Fibroblast of skin of scalp (primary cell): ENCODE data around the gene ITLN2.
"Not testable (repeated sequence)": the region's sequence is repeated elsewhere in the genome, so short reads cannot be mapped to it uniquely, and the experiment has no call there.

ENCODE experiments used
- DNase-seq: peaks from one replicate; pipeline ENCODE4 v3.0.0-alpha.2; 2013

The ITLN2 gene

DNA sequence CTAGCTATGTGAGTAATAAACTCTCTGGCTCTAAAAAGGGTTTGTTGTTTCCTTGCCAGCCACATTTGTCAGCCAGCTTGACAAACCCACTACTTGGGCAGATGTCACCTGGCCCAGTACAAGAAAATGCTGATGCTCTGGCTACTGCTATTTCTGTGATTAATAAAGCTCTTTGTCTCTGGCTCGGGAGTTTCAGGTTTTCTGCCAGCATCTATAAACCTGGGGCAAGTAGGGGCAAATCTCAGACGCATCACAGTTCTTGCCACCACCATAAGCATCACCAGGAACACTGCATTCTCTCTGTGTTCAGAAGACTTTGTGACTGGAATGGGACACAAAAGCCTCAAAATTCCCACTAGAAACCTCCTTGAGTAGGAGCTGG, 2.5 kb downstream of the ITLN2 start:
- DNase-seq, result no peak

DNA sequence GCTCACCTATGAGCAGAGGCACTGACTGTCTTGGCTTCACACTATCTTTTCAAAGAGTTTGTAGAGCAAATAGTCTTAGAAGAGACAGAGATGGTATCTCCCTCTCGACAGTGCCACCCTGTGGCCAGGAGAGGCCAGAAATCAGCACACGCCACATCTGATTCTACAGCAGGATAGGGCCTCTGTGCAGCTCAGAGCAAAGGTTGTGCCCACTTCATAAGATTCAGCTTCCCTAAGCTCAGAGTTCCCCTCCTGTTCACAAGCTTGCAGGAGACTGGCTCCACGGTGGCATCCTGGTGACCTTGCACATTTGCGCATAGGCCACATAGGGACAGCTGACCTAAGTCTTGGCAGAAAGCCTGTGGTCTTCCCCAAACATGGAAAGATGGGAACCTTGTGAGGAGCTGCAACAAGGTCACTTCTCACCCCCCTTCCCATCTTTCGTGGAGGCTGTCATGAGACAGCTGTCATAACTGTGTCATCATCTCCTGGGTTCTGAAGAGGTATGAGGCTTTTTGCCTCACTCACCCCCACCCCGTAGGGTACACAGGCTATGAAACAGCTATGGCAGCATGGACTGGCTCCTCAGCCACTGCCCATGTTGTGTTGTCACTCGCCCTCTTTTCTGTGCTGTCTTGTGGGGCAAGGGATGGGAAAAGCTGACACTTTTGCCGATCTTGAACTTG, 3.0 kb downstream of the ITLN2 start:
- peak; percentile 32 for DNase-seq

DNA sequence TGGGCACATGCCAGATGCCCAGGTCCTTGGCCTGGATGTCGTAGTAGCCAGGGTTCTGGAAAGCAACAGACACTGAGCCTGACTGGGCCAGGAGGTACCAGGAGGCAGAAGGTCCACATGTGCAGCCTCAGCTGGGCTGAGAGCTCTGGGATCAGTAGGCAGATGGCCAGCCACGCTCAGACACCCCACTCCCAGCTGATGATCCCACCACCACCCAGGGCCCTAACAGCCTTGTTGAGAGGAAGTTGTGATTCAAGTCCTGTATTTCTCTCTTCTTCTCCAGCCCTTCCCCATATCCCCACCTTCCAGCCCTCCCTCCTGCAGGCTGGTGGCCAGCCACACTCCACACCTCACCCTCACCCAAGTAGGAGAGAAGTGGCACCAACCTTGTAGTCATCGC, 4.0 kb downstream of the ITLN2 start:
- DNase-seq, result no peak

DNA sequence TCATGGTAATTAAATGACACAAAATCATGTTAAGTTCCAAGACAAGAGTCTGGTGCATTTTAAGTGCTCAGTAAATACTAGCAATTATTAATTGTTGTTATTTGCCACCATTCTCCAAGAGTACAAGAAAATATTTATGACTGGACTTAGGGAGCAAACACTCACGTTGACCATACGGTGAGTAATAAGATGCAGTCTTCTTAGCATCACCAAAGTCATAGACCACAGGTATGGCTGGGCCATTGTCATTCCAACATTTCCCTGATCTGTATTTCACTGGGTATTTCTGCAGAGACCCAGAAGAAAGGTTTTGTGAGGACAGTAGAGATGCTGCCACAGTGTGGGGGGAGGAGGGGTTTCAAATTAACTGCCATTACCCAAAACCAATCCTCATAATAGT, 4.7 kb downstream of the ITLN2 start:
- no peak for DNase-seq

DNA sequence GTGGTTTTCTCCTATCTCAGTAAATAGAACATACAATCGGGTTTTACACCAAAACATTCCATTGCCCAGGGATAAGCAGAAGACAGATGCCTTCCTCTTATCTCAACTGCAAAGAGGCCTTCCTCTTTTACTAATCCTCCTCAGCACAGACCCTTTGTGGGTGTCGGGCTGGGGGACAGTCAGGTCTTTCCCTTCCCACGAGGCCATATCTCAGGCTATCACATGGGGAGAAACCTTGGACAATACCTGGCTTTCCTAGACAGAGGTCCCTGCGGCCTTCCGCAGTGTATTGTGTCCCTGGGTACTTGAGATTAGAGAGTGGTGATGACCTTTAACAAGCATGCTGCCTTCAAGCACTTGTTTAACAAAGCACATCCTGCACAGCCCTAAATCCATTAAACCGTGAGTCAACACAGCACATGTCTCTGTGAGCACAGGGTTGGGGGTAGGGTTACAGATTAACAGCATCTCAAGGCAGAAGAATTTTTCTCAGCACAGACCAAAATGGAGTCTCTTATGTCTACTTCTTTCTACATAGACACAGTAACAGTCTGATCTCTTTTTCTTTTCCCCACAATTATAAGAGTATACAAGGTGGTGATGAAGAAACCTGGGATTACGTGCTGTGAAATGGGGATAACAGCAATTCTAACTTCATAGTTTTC, 5.3 kb downstream of the ITLN2 start:
- not testable (repeated sequence) for DNase-seq

DNA sequence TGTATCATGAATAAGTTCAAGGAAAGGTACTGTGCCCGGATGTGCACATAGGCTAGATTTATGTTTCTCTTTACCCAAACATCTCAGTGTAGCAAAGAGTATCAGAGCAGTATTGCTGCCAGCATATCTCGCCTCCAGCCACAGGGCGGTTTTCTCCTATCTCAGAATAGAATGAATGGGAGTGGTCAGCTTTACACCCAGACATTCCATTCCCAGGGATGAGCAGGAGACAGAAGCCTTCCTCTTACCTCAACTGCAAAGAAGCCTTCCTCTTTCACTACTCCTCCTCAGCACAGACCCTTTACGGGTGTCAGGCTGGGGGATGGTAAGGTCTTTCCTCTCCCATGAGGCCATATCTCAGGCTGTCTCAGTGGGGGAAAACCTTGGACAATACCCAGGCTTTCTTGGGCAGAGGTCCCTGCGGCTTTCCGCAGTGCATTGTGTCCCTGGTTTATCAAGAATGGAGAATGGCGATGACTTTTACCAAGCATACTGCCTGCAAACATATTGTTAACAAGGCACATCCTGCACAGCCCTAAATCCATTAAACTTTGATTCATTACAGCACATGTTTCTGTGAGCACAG, 7.3 kb downstream of the ITLN2 start:
- DNase-seq, result not testable (repeated sequence)

DNA sequence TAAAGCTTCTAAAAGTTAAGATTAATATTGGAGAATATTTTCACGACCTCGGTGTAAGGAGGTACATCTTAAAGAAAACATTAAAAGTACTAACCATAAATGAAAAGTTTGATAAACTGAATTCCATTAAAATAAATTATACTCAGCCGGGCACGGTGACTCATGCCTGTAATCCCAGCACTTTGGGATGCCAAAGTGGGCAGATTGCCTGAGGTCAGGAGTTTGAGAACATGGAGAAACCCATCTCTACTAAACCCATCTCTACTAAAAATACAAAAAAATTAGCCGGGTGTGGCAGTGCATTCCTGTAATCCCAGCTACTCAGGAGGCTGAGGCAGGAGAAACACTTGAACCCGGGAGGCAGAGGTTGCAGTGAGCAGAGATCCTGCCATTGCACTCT, 8.7 kb downstream of the ITLN2 start:
- not testable (repeated sequence) for DNase-seq

DNA sequence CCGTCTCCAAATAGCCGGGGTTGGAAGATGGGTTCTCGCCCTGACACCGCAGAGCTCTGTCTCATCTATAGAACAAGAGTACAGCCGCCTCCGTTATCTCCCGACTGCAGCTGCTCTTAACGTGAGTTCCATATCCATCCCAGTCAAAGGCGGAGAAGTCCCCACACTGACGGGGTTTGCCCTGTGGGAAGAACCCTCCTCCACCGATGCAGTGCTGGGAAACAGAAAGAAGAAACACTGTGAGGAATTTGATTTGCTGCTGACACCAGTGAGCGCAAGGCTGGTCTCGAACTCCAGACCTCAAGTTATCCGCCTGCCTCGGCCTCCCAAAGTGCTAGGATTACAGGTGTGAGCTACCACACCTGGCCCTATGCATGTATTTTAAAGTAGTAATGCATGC, 9.5 kb downstream of the ITLN2 start:
- DNase-seq, result no peak

DNA sequence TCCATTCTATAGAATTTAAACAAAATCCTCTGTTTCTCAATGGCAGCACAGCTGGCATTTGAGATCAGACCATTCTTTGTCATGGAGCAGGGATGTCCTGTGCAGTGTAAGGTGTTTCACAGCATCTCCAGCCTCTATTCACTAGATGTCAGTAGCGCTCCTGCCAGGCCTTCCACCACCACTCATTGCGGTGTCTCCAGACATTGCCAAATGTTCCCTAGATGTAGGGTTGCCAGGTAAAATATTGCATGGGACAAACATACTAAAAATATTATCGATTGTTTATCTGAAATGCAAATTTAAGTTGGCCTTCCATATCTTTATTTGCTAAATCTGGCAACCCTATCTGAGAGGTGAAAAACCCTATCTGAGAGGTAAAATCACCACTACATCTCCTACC, 11.7 kb downstream of the ITLN2 start:
- no peak for DNase-seq

DNA sequence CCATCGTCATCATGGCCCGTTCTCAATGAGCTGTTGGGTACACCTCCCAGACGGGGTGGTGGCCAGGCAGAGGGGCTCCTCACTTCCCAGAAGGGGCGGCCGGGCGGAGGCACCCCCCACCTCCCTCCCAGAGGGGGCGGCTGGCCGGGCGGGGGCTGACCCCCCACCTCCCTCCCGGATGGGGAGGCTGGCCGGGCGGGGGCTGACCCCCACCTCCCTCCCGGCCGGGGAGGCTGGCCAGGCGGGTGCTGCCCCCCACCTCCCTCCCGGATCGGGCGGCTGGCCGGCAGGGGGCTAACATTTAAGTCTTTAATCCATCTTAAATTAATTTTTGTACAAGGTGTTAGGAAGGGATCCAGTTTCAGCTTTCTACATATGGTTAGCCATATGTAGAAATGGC, 17.9 kb downstream of the ITLN2 start:
- not testable (repeated sequence) for DNase-seq

DNA sequence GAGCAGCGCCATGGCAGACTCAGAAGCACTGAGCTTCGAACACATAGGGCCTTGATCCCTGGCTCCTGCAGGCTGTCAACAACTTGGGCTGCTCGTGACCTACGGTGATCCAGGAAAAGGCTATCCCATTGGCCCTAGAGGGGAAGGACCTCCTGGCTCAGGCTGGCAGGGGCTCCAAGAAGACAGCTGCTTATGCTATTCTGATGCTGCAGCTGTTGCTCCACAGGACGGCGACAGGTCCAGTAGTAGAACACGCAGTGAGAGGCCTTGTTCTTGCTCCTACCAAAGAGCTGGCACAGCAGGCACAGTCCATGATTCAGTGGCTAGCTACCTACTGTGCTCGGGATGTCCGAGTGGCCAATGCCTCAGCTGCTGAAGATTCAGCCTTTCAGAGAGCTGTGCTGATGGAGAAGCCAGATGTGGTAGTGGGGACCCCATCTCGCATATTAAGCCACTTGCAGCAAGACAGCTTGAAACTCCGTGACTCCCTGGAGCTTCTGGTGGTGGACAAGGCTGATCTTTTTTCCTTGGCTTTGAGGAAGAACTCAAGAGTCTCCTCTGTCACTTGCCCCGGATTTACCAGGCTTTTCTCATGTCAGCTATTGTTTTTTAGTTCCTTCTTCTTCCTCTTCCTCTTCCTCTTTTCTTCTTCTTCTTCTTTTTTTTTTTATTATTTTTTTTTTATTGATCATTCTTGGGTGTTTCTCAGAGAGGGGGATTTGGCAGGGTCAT, 18.9 kb downstream of the ITLN2 start:
- no peak for DNase-seq

DNA sequence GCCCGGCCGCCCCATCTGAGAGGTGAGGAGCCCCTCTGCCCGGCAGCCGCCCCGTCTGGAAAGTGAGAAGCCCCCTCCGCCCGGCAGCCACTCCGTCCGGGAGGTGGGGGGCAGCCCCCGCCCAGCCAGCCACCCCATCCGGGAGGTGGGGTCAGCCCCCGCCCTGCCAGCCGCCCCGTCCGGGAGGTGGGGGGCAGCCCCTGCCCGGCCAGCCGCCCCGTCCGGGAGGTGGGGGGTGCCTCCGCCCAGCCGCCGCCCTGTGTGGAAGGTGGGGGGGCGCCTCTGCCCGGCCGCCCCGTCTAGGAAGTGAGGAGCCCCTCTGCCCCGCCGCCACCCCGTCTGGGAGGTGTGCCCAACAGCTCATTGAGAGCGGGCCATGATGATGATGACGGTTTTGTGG, 21.3 kb downstream of the ITLN2 start:
- not testable (repeated sequence) for DNase-seq

DNA sequence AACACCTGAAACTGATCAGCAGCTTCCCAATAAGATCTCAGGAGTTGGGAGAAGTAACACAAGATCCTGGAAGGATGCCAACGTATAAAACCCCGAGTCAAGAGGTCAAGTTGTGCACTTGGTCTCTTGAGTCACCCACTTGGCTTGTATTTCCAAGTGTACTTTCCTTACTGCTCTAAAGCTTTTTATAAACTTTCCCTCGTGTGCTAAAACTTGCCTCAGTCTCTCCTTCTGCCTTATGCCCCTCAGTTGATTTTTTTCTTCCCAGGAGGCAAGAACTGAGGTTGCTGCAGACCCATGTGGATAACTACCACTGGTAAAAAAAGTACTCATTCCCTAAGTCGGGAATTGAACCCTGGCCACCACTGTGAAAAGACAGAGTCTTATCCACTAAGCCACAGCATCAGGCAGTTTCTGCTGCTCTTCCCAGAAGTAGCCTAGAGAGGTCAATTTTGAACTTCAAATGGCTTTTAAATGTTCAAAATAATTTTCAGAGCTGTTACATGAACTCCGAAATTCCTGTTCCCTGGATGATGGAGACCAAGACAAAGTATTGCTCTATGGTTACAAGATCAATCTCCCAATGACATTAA, 28.9 kb downstream of the ITLN2 start:
- DNase-seq, result no peak

DNA sequence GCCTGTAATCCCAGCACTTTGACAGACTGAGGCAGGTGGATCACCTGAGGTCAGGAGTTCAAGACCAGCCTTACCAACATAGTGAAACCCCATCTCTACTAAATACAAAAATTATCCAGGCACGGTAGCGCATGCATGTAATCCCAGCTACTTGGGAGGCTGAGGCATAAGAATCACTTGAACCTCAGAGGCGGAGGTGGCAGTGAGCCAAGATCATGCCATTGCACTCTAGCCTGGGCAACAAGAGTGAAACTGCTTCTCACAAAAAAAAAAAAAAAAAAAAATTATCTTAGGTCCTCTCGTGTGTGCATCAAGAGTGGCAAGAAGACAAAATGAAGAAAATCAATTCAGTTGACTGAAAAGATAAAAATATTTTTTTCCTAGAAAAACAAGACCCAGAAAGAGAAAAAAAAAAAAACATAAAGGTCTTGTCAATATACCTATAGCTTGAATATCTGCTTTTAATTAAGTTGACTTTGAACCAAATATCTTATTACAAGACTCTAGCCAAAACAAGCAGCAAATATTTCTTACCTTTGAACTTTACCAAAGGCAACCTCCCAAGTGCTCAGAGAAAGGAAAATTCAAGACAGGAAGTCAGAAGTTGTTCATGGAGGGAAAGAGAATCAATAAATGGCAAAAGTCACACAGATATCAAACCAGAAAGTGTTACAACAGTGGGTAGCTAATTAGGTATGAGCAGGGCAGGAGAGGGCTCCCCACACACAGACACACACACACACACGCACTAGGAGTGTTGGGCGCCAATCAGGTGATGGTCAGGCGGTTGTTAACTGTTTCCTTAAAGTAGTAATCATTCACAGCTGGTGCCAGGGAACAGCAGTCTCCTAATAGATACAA, 29.6 kb downstream of the ITLN2 start:
- no peak for DNase-seq

DNA sequence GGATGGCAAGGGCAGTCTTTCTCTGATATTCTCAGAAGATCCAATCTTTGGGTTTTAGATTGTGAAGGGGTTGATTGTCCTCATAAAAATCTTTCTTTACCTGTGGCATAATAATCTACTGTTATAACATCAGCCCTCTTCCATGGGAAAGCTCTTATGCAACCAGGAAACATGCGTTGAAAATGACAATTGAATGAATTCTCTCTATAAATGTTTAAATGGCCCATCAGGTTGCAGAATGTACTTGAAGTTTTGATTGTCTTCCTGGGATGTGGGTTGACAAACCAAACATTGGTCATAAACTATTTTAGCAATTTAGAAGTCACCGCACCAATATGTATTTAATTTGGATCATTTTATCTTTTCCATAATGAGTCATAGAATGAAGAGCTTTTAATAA, 37.9 kb downstream of the ITLN2 start:
- DNase-seq, result peak; percentile 1

DNA sequence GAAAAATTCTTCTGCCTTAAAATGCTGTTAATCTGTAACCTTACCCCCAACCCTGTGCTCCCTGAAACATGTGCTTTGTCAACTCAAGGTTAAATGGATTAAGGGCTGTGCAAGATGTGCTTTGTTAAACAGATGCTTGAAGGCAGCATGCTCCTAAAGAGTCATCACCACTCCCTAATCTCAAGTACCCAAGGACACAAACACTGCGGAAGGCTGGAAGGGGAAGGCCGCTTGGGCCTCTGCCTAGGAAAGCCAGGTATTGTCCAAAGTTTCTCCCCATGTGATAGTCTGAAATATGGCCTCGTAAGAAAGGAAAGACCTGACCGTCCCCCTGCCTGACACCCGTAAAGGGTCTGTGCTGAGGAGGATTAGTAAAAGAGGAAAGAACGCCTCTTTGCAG, 41.4 kb downstream of the ITLN2 start:
- not testable (repeated sequence) for DNase-seq

DNA sequence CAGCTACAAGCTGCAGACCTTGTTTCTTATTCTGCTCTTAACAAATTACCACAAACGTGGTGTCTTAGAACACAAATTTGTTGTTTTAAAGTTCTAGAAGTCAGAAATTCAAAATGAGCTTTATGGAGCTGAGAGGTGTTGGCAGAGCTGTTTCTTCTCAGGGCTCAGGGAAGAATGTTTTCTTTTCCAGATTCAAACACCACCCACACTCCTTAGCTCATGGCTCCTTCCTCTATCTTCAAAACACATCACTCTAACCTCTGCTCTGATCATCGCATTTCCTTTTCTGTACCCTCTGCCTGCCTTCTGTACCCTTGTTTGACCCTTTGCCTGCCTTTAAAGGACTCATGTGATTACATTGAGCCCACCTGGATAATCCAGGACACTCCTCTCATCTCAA, 42.7 kb downstream of the ITLN2 start:
- DNase-seq, result no peak

DNA sequence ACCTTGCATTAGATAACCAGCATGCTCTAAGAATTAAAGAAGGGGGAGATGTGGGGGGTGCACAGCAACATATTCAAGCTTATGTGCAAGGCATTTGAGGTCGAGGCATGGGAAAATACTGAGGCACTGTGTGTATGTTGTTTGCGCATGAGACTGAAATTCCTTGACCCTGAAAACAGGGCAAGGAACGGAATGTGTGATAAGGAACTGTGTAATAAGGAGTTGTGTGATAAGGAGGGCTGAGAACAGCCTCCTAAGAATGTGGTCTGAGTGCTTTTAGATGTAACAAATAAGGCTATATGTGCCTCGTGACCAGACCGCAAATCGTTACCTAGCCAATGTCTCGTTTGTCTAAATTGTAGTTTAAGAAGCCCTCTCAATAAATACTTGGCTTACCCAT, 43.2 kb downstream of the ITLN2 start:
- DNase-seq, result no peak

DNA sequence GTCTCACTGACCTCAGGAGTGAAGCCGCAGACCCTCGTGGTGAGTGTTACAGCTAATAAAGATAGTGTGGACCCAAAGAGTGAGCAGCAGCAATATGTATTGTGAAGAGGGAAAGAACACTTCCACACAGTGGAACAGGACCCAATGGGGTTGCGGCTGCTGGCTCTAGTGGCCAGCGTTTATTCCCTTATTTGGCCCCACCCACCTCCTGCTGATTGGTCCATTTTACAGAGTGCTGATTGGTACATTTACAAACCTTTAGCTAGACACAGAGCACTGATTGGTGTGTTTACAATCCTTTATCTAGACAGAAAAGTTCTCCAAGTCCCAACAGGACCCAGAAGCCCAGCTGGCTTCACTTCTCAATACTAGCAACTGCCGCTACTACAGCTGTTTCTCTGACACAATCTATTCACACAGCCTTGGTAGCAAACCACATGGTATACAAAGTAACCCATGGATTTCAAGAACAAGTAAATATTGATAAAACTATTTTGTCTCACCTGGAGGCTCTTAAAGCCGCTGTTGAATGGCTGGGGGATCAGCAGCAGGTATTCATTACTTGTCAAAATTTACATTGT, 44.3 kb downstream of the ITLN2 start:
- DNase-seq, result no peak

DNA sequence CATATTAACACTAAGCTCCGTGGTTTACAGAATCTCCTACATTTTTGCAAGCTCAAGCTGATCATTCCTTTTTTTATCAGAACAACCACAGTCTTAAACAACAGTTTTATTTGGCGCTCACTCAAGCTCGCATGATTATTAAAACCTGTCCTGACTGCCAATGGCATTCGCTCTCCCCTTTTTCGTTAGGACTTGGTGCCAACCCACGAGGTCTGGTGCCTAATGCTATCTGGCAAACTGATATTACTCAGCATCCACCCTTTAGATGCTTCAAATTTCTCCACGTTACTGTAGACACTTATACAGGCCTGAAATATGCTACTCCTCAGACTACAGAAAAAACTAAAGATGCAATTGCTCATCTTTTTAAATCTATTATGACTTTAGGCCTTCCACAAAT, 46.6 kb downstream of the ITLN2 start:
- DNase-seq, result no peak

DNA sequence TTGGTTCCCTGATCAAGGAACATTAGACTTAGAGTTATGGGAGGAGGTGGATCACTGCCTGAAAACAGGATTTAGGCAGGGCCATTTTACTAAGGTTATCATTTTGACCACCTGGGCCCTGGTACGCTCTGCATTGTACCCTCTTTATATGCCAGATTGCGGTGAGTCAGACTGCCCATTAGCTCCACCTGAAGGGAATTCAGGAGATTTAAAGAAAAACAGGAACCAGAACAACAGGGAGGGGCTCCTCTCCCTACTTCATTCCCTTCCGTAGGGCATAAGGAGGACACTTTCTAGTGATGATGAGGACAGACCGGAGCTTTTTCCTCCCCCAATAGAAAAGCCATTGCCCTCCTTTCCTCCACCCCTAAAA, 49.0 kb downstream of the ITLN2 start:
- no peak for DNase-seq
